Measurements from ENCODE around the gene ZNF81. TPM values are rescaled to one million over a fixed set of nuclear protein-coding genes. Genes with fewer than 3 reads are reported as not detected.

The ZNF81 gene
- total RNA-seq, 1 experiment from 2014 or later = 4.8 TPM

GRCh38 chrX:47850901-47851300, 14.2 kb downstream of the ZNF81 start:
- Histone ChIP-seq H3K4me3 (replicated peaks in 1 of 2; ENCODE audit: low read depth in 1 of 2, low read length in 2 of 2) (no peak overlapping the region), H3K27me3 (ENCODE audit: insufficient read depth, low read length) (no peaks in the 10 kb centered on the region), H3K9ac (ENCODE audit: low read length) (no peak overlapping the region), H3K9me3 (ENCODE audit: control insufficient read depth in 1 of 2, insufficient read depth in 1 of 2, low read depth in 1 of 2, low read length in 2 of 2) (no peaks in the 10 kb centered on the region), H3K4me2 (ENCODE audit: low read length) (no peak overlapping the region), H3K4me1 (ENCODE audit: control insufficient read depth in 1 of 2, insufficient read depth in 2 of 2, low read length in 2 of 2) (no peaks in the 10 kb centered on the region), H3K36me3 (ENCODE audit: control insufficient read depth in 1 of 2, insufficient read depth in 2 of 2, low read length in 2 of 2) (no peaks in the 10 kb centered on the region), H3K9me2 (ENCODE audit: insufficient read depth) (no peaks in the 10 kb centered on the region), H2AFZ (ENCODE audit: low read depth, low read length, poor library complexity, severe bottlenecking) (no peak overlapping the region), H3K79me2 (ENCODE audit: insufficient read depth, low read length) (no peaks in the 10 kb centered on the region), H4K20me1 (ENCODE audit: insufficient read depth) (no peaks in the 10 kb centered on the region), H3K27ac (ENCODE audit: low read depth, low read length) (no peak overlapping the region)
- DNase-seq (ENCODE audit: low read depth, low spot score) (no peak), ATAC-seq (no peak)
- ChIA-PET POLR2A (no interaction called here), RAD21 (ENCODE audit: low non-redundant PET in 1 of 2, low total read pairs in 2 of 2, uncharacterized antibody in 2 of 2, unreplicated experiment in 2 of 2) (no interaction called here), CTCF (no interaction called here)
- intact Hi-C loops (cut with micrococcal nuclease) = loop anchor here (10.0 kb wide), 1 partner anchor 644 kb away; no protein-coding TSS in a partner anchor
- no TSS peak for BruUV-seq (replicated peaks)
- TF ChIP-seq SRF (IDR thresholded peaks at IDR 0.05; ENCODE audit: low read depth) (no peak), EGR1 (IDR thresholded peaks at IDR 0.05; ENCODE audit: low read depth) (no peak), MAX (IDR thresholded peaks at IDR 0.05) (no peak), ZFX (IDR thresholded peaks at IDR 0.05) (no peak), ZNF274 (IDR thresholded peaks at IDR 0.05; ENCODE audit: low read depth, low read length) (no peak), FOSL1 (IDR thresholded peaks at IDR 0.05; ENCODE audit: low read depth) (no peak), POLR2A (IDR thresholded peaks at IDR 0.05; ENCODE audit: borderline replicate concordance, extremely low read depth, insufficient read depth, insufficient read length) (no peak), CTCF (IDR thresholded peaks at IDR 0.05 in 2 of 3, conservative IDR thresholded peaks at IDR 0.05 in 1 of 3; ENCODE audit: borderline replicate concordance in 1 of 3, insufficient read depth in 1 of 3, low read depth in 2 of 3, low read length in 2 of 3) (no peak), REST (IDR thresholded peaks at IDR 0.05; ENCODE audit: low read depth) (no peak), YY1 (IDR thresholded peaks at IDR 0.05; ENCODE audit: extremely low read depth, insufficient replicate concordance, low read depth, low read length) (no peak), ELF1 (IDR thresholded peaks at IDR 0.05; ENCODE audit: borderline replicate concordance, low read depth) (no peak), SP1 (IDR thresholded peaks at IDR 0.05; ENCODE audit: low read depth) (no peak), ZBTB33 (IDR thresholded peaks at IDR 0.05; ENCODE audit: extremely low read depth, insufficient replicate concordance, low read length) (no peak), JUND (IDR thresholded peaks at IDR 0.05) (no peak), EZH2 (IDR thresholded peaks at IDR 0.05) (no peak), TCF7L2 (IDR thresholded peaks at IDR 0.05; ENCODE audit: borderline replicate concordance, extremely low read depth, insufficient read depth, insufficient read length) (no peak), RAD21 (IDR thresholded peaks at IDR 0.05; ENCODE audit: low read depth) (no peak)

All from HCT116 (cell line).